HG03097 (cell line): ENCODE data around the gene CYB5RL.
"Not testable (repeated sequence)": the region's sequence is repeated elsewhere in the genome, so short reads cannot be mapped to it uniquely, and the experiment has no call there.

Source experiments
- ATAC-seq: cut with Tn5 transposase; IDR thresholded peaks from one replicate; pipeline ENCODE4 v1.9.1; 2021; ENCODE audit not compliant: unreplicated experiment, low FRiP score

Gene CYB5RL, protein sequence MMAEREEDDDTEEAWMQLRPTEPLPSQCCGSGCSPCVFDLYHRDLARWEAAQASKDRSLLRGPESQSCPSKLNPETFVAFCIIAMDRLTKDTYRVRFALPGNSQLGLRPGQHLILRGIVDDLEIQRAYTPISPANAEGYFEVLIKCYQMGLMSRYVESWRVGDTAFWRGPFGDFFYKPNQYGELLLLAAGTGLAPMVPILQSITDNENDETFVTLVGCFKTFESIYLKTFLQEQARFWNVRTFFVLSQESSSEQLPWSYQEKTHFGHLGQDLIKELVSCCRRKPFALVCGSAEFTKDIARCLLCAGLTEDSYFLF

DNA sequence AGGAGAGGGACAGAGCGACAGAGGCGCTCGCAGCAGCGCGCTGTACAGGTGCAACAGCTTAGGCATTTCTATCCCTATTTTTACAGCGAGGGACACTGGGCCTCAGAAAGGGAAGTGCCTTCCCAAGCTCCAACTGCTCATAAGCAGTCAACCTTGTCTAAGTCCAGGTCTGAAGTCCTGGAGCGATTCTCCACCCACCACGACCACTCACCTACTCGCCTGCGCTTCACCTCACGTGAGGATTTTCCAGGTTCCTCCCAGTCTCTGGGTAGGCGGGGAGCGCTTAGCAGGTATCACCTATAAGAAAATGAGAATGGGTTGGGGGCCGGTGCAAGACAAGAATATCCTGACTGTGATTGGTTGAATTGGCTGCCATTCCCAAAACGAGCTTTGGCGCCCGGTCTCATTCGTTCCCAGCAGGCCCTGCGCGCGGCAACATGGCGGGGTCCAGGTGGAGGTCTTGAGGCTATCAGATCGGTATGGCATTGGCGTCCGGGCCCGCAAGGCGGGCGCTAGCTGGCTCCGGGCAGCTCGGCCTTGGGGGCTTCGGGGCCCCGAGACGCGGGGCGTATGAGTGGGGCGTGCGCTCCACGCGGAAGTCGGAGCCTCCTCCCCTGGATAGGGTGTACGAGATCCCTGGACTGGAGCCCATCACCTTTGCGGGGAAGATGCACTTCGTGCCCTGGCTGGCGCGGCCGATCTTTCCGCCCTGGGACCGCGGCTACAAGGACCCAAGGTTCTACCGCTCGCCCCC lies at the start of gene CYB5RL, which contains the start of gene MRPL37:
TSS of gene CYB5RL (minus strand) at position 266 of the 754 bp plus-strand sequence. CDS start 4,414 bp downstream, outside the sequence.
TSS of gene MRPL37 (plus strand) at position 403 of the 754 bp plus-strand sequence. CDS start at position 480, 77 bp downstream.
- peak; percentile 89 for ATAC-seq

DNA sequence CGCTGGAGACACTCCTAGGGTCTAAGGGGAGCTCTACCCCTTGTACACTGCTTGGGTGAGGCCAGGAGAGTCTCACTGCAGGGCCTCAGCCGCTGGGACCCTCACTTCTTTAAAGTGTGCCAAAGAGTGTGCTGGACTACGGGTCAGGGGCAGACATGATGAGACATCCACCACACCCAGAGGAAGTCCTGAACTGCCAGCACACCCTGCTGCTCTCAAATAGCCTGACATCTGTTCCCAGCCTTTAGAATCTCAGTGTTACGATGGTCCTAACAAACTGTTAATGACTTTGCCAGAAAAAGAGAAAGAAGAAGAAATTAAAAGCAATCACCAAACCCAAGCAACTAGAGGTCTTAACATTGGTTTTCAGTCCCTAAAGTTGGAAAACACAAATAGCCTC lies 49.1 kb upstream of the CYB5RL start:
- no peak for ATAC-seq

DNA sequence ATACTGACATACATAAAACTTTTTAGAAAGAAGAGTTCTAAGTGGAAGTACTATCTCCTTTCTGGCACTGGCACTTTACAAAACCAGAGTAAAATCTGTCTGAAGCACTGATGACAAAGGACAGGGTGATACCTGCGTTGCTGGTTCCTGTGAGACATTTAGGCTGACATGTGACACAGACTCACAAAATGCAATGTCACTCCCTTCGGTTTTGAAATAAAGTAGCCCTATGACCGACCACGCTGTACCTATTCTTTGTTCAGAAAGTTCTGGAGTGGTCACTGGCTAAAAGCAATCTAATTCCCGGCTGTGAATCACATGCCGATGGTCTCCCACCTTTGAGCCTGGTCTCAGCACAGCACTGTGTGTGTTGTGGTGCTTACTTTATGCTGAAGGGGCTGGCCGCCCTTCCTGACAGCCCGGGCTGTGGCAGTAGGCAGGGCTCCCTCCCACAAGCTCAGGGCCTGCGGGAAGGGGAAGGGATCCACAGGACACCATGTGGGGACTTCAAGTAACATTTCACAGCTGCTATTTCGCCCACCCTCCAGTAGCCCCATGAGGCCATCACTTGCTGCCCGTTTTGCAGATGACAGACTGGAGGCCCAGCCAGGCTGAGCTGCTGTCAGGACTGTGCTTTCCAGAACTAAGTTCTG lies 48.2 kb upstream of the CYB5RL start:
- no peak for ATAC-seq

DNA sequence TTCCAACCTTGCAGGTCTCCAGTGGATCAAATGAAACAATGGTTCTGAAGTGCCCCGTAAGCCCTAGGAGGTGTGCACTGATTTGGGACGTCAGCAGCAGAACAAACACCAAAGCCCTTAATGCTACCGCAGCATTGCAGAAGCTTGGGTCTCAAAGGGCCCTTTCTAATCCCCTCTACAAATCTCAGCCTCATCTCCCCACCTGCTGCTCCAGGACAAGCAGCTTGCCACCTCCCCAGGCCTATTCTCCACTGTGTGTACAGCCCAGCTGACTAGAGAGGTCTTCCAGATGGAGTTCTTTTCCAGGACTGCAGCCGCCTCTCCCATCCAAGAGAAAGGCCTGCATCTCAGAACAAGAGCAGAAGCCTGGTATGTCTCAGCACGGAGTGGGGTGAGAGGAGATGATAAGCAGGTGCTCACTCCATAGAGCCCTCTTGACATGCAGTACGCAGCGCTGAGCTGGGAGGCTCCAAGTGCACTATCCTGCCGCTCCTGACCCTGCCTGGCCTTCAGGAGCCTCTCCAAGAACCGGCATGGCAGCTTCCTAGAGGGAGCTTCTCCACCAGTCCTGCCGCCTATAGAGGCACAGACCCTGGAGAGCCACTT lies 46.4 kb upstream of the CYB5RL start:
- ATAC-seq, result no peak

DNA sequence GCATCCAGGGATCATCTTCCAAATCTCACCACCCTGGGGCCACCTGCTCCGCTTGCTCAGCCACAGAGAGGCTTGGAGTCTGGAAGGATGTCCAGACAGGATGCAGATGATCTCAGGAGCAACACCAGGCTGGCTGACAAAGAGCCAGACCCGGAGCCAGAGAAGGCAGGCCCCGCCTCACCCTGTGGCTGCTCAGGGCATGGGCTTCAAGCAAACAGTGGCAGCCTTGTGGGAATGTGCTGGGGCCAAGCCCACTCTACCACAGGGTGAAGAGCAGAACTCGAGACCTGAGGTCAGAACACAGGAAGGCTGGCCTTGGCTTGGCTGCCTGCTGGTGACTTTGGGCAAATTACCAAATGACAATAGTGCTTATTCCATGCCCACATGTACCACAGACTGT lies 45.7 kb upstream of the CYB5RL start:
- ATAC-seq, result no peak

DNA sequence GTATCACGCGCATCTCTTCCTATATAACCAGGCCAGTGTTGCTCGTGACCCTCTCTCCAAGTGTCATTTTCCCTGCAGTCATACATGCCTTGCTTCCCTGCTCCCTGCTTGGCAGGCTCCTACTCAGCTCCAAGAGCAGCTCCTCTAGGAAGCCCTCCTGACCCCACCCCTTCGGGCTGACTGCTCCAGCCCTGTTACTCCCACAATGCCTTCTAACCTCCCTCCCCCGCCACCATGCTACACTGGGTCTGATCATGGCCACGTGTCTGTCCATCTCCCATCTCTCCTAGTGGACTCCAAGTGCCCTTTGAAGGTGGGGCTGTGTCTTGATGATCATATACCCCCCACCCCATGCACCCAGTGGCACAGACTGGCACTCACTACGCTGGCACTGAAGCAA lies 44.8 kb upstream of the CYB5RL start:
- no peak for ATAC-seq

DNA sequence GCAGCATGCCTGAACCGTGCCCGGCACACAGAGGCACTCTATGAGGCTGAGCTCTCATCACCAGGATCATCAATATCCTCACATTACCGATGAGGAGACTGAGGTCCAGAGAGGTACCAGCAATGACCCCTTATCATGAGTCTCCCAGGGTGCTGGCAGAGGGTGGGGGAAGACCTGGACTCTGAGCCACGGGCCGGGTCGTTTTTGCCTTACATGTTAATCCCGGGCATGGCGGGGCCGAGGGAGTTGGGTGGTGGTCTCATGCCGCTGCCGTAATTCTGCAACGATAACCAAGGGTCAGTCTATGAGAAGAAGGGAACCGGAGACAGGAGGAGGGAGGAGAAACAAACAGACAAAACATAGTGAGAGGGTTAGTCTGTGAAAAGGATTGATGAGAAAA lies 43.2 kb upstream of the CYB5RL start:
- ATAC-seq, result no peak

DNA sequence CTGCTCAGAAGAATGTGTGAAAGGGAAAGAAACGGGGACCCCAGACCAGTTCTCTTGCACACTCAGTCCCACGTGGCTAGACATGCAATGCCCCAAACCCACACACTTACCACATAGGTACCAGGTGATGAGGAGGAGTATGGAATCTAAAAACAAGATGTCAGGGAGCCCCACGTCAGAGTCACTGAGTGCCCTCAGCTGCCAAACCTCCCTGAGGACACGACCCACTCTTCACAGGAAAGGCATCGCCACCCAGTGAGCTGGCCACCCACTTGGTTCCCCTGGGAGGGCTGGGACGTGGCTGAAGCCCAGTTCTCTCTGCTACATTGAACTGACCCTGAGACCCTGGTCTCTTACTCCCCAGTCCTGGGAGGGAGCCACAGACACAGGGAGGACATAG lies 41.5 kb upstream of the CYB5RL start:
- no peak for ATAC-seq

DNA sequence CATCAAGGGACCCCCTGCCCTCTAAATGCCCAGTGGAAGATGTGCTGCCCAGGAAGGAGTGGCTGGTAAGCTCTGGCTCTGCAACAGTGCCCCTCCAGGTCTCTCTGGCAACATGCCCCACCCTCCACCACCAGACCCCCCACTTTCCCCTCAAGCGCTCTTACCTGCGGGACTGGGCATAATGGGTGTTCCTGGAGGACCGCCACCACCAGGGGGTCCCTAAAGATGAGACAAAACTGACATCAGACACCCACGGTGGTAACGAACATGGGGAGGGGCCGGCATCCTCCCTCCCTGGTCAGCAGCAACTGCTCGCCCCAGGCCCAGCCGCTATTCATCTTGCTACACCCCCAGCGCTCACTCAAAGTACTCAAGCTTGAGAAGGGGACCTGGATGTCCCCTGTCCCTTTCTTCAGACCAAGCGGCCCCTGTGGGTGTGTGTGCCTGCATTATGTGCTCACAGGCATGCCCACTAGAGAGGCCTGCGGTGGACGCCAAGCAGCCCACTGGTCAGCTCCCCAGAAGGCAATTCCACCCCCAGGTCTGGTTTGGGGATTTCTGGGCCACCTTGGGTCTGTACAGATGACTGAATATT lies 41.0 kb upstream of the CYB5RL start:
- no peak for ATAC-seq

DNA sequence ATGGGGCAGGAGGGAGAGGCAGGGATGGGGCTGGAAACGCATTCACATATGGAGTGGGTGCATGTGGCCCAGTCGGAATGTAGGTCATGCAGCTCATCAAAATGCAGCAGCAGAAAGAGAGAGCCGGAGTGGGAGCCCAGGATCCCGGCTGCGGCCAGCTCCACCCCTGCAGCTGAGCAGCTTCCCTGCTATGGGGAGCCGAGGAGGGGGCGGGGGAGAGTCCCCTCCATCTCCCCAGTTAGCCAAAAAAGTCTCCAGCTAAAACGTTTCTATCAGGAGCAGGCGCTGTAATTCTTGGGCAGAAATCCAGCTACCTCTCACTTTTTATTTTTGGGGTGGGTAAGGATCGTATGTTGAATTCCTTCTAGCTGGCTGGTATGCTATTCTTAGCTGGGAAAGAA lies 39.8 kb upstream of the CYB5RL start:
- ATAC-seq, result no peak

DNA sequence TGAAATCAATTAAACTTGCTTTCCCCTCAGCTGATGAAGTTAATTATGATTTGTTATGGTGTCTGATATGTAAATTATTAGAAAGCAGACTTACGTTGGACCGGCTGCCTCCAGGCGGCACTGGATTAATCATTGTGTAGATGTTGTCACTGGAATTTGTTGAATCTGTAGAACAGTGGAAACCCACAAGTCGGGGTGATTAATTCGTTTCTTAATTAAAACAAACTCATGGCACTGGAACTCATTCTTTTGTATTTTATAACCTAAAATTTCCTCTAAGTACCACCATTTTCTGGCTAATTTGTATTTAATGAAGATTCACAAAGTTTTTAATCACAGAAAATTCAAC lies 39.2 kb upstream of the CYB5RL start:
- no peak for ATAC-seq

DNA sequence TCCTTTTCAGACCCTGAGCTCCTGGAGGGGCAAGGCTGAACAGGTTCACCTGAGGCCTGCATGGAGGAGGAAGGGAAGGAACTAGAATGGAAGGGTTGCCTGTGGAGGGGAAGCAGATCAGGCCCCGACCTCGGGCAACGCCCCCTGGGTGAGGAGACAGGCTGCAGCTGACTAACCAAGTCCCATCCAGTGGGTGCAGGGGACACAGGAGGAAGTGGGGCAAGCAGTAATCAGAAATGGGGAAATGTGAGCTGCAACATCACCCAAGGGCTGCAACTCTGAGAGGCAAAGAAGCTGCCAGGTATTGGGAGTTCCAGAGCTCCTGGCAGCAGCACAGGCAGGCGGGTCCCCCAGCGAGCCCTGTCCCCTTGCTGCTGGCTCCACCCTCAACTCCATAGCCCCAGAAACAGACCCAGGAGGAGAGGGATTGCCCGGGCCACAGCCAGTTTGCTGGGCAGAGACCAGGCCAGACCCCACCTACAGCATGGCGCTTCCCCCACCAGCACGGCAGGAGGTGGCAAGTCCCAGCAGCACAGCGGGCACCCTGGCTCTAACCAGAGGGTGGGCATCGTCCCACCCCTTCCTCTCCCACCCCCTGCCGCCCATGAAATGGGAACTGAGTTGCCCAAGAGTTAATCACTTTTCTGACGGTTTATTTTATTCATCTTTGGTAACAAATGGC lies 38.7 kb upstream of the CYB5RL start:
- ATAC-seq, result no peak

DNA sequence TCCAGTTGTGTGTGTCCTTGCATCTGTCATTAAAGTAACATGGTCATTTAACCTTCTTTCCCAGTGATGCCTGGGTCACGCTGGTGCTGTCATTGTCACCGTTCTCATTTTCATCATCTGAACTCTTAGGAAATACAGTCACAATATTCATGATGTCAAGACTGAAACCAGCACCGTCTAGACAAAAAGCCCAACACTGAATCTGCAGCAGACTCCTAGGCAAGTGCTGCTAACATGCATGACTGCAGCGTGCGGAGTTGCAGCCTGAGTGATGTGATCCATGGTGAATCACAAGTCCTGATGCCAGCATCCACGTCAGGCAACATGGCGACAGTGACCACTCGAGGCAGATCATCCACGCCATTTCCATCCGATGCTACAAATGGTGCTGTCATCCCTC lies 37.8 kb upstream of the CYB5RL start:
- no peak for ATAC-seq

DNA sequence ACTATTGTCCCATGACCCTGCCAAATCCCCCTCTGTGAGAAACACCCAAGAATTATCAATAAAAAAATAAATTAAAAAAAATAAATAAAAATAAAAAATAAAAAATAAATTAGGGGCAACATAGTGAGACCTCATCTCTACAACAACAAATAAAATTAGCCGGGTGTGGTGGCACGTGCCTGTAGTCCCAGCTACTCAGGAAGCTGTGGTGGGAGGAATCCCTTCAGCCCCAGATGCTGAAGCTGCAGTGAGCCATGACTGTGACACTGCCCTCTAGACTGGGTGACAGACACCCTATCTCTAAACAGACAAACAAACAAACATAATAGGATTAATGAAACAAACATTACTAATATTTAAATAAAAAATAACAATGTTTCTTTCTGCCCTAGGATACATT lies 34.5 kb upstream of the CYB5RL start:
- no peak for ATAC-seq

DNA sequence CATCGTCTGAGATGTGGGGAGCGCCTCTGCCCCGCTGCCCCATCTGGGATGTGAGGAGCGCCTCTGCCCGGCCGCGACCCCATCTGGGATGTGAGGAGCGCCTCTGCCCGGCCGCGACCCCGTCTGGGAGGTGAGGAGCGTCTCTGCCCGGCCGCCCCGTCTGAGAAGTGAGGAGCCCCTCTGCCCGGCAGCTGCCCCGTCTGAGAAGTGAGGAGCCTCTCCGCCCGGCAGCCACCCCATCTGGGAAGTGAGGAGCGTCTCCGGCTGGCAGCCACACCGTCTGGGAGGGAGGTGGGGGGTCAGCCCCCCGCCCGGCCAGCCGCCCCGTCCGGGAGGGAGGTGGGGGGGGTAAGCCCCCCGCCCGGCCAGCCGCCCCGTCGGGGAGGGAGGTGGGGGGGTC lies 33.4 kb upstream of the CYB5RL start:
- ATAC-seq, result not testable (repeated sequence)

DNA sequence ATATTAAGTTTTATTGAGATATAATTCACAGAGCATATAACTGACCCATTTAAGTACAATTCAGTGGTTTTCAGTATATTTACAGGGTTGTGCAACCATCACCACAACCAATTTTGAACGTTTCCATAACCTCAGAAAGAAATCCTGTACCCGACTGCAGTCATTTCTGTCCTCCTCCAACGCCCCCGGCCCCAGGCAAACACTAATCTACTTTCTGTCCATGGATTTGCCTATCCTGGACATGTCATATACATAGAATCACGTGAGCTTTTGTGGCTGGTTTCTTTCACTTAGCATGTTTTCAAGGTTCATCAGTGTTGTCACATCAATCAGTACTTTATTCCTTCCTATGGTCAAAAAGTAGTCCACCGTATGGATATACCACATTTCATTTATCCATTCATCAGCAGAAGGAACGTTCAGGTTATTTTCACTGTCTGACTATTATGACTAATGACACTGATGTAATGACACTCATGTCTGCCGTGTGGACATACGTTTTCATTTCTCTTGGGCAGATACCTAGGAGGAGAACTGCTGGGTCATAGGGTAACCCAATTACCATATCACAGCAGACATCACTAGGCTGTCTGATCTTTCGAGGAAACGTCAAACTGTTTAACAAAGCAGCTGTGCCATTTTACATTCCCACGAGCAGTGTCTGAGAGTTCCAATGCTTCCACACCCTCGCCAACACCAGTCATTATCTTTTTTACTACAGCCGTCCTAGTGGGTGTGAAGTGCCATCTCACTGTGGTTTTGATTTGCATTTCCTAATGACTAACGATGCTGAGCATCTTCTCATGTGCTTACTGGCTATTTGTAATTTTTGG lies 30.9 kb upstream of the CYB5RL start:
- ATAC-seq, result no peak

DNA sequence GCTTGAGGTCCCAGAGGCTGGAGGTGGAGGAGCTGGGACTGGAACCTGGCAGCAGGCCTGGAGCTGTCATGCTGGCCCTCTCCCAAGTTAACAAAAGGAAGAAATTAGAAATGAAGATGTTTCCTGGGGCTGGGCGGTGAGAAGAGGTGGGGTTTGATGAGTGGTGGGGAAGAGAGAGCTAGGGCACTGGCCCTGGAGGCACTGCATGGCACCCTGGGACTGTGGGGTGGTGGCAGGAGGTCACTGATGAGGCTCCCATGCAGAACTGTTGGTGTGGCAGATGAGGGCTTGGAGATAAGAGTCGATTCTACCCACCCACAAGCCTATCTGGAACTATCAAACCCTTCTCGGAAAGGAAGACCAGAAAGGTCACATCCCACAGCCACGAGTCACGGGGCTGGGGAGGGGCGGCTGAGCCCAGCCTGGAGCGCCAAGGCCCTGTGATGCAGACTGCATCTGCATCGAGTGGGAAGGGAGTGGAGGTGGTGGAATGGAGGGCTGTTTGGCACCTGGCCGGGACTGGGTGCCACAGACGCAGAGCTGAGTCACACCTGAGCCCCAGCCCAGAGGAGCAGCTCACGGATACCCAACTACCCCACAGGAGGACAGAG lies 29.6 kb upstream of the CYB5RL start:
- ATAC-seq, result no peak

DNA sequence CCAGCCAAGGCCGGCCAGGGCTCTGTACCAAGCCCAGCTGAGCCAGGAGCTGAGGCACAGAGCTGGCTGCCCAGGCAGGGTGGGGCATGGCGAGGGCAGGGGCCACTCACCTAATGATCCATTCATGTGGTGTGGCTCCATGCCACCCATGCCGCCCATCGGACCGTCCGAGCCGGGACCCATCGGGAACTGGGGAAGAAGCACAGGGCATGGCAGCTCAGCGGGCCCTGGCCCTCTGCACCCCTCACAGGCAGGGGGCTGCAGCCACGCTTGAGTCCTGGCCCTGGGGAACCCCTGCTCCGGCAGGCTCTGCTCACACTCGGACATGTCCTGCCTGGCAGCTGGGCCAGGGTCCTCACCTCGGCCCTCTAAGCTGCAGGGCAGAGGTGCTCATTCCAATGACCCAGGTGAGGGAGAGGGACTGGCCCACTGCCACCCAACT lies 28.8 kb upstream of the CYB5RL start:
- ATAC-seq, result no peak

DNA sequence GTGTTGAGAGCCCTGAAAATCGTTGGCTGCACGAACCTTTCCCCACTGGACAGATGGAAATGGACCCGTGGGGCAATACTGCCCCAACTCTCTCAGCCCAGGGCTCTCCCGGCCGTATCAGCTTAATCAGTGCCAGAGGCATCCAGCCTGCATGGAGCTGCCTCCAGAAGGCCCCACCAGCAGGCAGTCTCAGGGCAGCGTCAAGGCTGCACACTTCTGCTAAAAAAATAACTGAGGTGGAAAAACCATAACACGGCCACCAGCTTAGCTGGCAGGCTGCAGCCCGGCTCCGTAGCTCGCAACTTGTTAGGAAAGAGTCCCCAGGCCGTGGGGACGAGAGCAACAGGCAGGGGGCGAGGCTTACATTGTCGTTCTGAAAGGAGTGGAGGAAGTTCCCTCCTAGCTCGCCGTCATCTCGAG lies 28.1 kb upstream of the CYB5RL start:
- ATAC-seq, result no peak
